ENCODE measurements around the gene SH3YL1.

SH3YL1 gene

GRCh38 chr2:252001-252602 is 11.7 kb downstream of the SH3YL1 start:
- no peak for DNase-seq (ENCODE audit: low read depth)

GRCh38 chr2:249538-250042 is 14.2 kb downstream of the SH3YL1 start:
- no peak for TF ChIP-seq CTCF (IDR thresholded peaks at IDR 0.05; ENCODE audit: insufficient read depth, low read depth, low read length, missing control alignments)
- DNase-seq (ENCODE audit: low read depth) = peak; percentile 8
- H3K4me3 ChIP-seq (ENCODE audit: low read length) = no peak overlapping the region

More at GRCh38 chr2:252001-252602, 11.7 kb downstream of the SH3YL1 start:
- no peak for TF ChIP-seq CTCF (IDR thresholded peaks at IDR 0.05; ENCODE audit: insufficient read depth, low read depth, low read length, missing control alignments)
- no peak overlapping the region for H3K4me3 ChIP-seq (ENCODE audit: low read length)

- no peak for TF ChIP-seq CTCF (IDR thresholded peaks at IDR 0.05; ENCODE audit: insufficient read depth, low read depth, low read length, missing control alignments)
- DNase-seq (ENCODE audit: low read depth) = no peak
- H3K4me3 ChIP-seq (ENCODE audit: low read length) = no peak overlapping the region
These were observed 15.1 kb downstream of the SH3YL1 start for GRCh38 chr2:248724-249123.

GRCh38 chr2:246489-247144 is 17.2 kb downstream of the SH3YL1 start:
- peak; percentile 59 for TF ChIP-seq CTCF (IDR thresholded peaks at IDR 0.05; ENCODE audit: insufficient read depth, low read depth, low read length, missing control alignments)
- DNase-seq (ENCODE audit: low read depth) = peak; percentile 68

GRCh38 chr2:244547-244946 is 19.3 kb downstream of the SH3YL1 start:
- no peak overlapping the region for H3K4me3 ChIP-seq (ENCODE audit: low read length)
- DNase-seq (ENCODE audit: low read depth) = no peak
- no peak for TF ChIP-seq CTCF (IDR thresholded peaks at IDR 0.05; ENCODE audit: insufficient read depth, low read depth, low read length, missing control alignments)

More at GRCh38 chr2:246489-247144, 17.2 kb downstream of the SH3YL1 start:
- no peak overlapping the region for H3K4me3 ChIP-seq (ENCODE audit: low read length)

- DNase-seq (ENCODE audit: low read depth) = no peak
- TF ChIP-seq CTCF (IDR thresholded peaks at IDR 0.05; ENCODE audit: insufficient read depth, low read depth, low read length, missing control alignments) = no peak
- H3K4me3 ChIP-seq (ENCODE audit: low read length) = no peak overlapping the region
These were observed 25.0 kb downstream of the SH3YL1 start for GRCh38 chr2:238869-239268.

Data from epithelial cell of esophagus (primary cell).